GM12878 (cell line): ENCODE results near the gene DVL2.

Source experiments
- EED ChIP-seq: sonication (generic); IDR thresholded peaks from 2 replicates; pipeline ENCODE4 v1.6.1; 2016; ENCODE audit warnings: antibody characterized with exemption, low read depth
- EZH2 ChIP-seq: IDR thresholded peaks from 2 replicates; pipeline ENCODE4 v1.6.1; 2012; ENCODE audit warnings: low read depth, mild to moderate bottlenecking, control low read depth, inconsistent platforms, low read length, borderline replicate concordance; ENCODE audit not compliant: control insufficient read depth
- KAT2A ChIP-seq: conservative IDR thresholded peaks from 2 replicates; pipeline ENCODE4 v1.6.1; 2011; ENCODE audit warnings: low read depth, low read length; ENCODE audit not compliant: control insufficient read depth
- KDM1A ChIP-seq: fragments of 200-600 bp; sonication (generic); IDR thresholded peaks from 2 replicates; pipeline ENCODE4 v1.6.1; 2016; ENCODE audit warnings: borderline replicate concordance
- MYC ChIP-seq: IDR thresholded peaks from 2 replicates; pipeline ENCODE4 v1.6.1; 2011; ENCODE audit warnings: mild to moderate bottlenecking, low read length, moderate library complexity, inconsistent platforms; ENCODE audit not compliant: insufficient read depth, insufficient replicate concordance, insufficient read length, severe bottlenecking
- NBN ChIP-seq: fragments of 450-650 bp; IDR thresholded peaks from 2 replicates; pipeline ENCODE4 v1.6.1; 2016
- SIN3A ChIP-seq: IDR thresholded peaks from 2 replicates; pipeline ENCODE4 v1.6.1; 2012; ENCODE audit warnings: low read depth, low read length, improper control_type of control experiment
- SMC3 ChIP-seq: IDR thresholded peaks from 2 replicates; pipeline ENCODE4 v1.6.1; 2011; ENCODE audit warnings: low read length, improper control_type of control experiment, borderline replicate concordance
- SREBF1 ChIP-seq: IDR thresholded peaks from 2 replicates; pipeline ENCODE4 v1.6.1; 2012; ENCODE audit warnings: mild to moderate bottlenecking, low read length
- SUZ12 ChIP-seq: fragments of 200-600 bp; sonication (generic); IDR thresholded peaks from one replicate; pipeline ENCODE4 v1.6.1; 2018; ENCODE audit warnings: antibody characterized with exemption, mild to moderate bottlenecking; ENCODE audit not compliant: unreplicated experiment
- TCF7 ChIP-seq: IDR thresholded peaks from 2 replicates; pipeline ENCODE4 v1.6.1; 2014; ENCODE audit warnings: antibody characterized with exemption, borderline replicate concordance
- TF ChIP-seq, protein P1 (sequence below), 3 experiments: IDR thresholded peaks in 2 of 3; conservative IDR thresholded peaks in 1 of 3; 2 replicates each; pipeline ENCODE4 v1.5.1; 2011; ENCODE audit warnings: low read depth in 3 of 3, low read length in 3 of 3, mild to moderate bottlenecking in 3 of 3, control low read depth in 2 of 3, moderate library complexity in 2 of 3, inconsistent platforms in 1 of 3, mixed read lengths in 1 of 3; ENCODE audit not compliant: control insufficient read depth in 2 of 3, insufficient read depth in 1 of 3; ENCODE audit errors: extremely low read depth in 1 of 3
- TF ChIP-seq, protein P2 (sequence below): IDR thresholded peaks from 2 replicates; pipeline ENCODE4 v1.6.1; 2012; ENCODE audit warnings: low read depth, low read length, improper control_type of control experiment

DNA sequence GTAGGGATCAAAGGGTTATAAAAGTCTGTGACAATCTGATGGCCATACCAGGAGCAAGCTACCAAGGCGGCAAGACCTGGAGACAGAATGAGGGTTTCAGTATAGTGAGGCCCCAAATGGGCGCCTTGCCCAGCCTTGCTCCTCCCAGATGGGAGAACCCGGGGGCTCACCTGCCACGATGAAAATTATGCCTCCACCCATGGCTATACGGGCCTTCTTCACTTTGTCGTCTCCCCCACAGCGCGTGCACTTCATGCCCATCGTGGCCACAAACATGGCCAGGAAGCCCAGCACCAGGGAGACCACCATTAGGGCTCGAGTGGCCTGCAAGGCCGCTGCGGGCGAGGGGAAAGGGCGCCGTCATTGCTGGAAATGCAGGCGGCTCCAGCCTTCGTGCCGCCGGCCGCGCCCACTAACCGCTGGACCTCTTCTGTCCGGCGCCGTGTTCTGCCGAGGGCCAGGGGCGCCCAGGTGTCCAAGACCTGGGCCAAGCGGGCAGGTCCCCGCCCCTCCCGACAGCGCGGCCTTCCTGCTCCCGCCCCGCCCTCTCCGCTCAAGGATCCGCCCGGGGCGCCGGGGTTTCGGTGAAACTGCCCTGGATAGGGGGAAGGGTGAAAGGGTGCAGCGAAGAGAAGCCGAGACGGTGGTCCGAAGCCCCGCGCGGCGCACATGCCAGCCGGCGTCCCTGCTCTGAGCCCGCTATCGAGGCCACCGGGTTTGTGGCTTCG lies 26.5 kb upstream of the DVL2 start:
- no peak for TF ChIP-seq MYC
- no peak for TF ChIP-seq NBN
- no peak for TF ChIP-seq KAT2A
- TF ChIP-seq, protein P1, sequence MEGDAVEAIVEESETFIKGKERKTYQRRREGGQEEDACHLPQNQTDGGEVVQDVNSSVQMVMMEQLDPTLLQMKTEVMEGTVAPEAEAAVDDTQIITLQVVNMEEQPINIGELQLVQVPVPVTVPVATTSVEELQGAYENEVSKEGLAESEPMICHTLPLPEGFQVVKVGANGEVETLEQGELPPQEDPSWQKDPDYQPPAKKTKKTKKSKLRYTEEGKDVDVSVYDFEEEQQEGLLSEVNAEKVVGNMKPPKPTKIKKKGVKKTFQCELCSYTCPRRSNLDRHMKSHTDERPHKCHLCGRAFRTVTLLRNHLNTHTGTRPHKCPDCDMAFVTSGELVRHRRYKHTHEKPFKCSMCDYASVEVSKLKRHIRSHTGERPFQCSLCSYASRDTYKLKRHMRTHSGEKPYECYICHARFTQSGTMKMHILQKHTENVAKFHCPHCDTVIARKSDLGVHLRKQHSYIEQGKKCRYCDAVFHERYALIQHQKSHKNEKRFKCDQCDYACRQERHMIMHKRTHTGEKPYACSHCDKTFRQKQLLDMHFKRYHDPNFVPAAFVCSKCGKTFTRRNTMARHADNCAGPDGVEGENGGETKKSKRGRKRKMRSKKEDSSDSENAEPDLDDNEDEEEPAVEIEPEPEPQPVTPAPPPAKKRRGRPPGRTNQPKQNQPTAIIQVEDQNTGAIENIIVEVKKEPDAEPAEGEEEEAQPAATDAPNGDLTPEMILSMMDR (IDR thresholded peaks at IDR 0.05 in 2 of 3, conservative IDR thresholded peaks at IDR 0.05 in 1 of 3; ENCODE audit: control insufficient read depth in 2 of 3, extremely low read depth in 1 of 3, insufficient read depth in 1 of 3, low read depth in 3 of 3, low read length in 3 of 3): no peak
- TF ChIP-seq EZH2: no peak
- TF ChIP-seq, protein P2, sequence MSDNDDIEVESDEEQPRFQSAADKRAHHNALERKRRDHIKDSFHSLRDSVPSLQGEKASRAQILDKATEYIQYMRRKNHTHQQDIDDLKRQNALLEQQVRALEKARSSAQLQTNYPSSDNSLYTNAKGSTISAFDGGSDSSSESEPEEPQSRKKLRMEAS: no peak
- TF ChIP-seq SUZ12: no peak
- no peak for TF ChIP-seq SMC3
- no peak for TF ChIP-seq KDM1A
- no peak for TF ChIP-seq SREBF1
- TF ChIP-seq EED: no peak
- no peak for TF ChIP-seq SIN3A
- no peak for TF ChIP-seq TCF7
